MM.1S (cell line): ENCODE measurements around the gene SCAPER.

Experiments
- EZH2 ChIP-seq: fragments of 300-600 bp; sonication (generic); optimal IDR thresholded peaks from 2 replicates; pipeline ENCODE3; 2017; ENCODE audit warnings: low read depth, mild to moderate bottlenecking, antibody characterized with exemption, low read length, mixed read lengths
- EZH2phosphoT487 ChIP-seq: fragments of 300-600 bp; sonication (generic); IDR thresholded peaks from 2 replicates; pipeline ENCODE4 v1.6.1; 2018; ENCODE audit warnings: antibody characterized with exemption, low read length
- TF ChIP-seq, protein P1 (sequence below): fragments of 300-600 bp; sonication (generic); IDR thresholded peaks from 2 replicates; pipeline ENCODE4 v1.5.1; 2016; ENCODE audit warnings: antibody characterized with exemption, low read length, mixed read lengths

DNA sequence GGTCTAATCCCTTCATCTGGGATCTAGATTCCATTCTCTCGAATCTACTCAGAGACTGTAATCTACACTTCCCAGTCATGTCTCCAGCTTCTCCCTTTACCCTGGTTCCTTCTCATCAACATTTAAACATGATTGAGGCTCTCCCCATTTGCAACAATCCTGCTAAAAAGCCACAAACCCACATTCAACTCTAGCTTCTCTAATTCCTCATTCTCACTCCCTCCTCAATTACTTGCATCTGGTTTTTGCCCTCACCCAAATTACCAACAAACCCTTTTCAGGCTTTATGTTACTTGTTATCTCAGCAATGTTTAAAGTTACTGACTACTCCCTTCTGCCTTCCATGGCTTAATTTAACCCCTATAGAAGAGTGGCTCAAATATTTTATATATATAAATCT lies 605.4 kb downstream of the SCAPER start:
- no peak for TF ChIP-seq EZH2
- TF ChIP-seq, protein P1, sequence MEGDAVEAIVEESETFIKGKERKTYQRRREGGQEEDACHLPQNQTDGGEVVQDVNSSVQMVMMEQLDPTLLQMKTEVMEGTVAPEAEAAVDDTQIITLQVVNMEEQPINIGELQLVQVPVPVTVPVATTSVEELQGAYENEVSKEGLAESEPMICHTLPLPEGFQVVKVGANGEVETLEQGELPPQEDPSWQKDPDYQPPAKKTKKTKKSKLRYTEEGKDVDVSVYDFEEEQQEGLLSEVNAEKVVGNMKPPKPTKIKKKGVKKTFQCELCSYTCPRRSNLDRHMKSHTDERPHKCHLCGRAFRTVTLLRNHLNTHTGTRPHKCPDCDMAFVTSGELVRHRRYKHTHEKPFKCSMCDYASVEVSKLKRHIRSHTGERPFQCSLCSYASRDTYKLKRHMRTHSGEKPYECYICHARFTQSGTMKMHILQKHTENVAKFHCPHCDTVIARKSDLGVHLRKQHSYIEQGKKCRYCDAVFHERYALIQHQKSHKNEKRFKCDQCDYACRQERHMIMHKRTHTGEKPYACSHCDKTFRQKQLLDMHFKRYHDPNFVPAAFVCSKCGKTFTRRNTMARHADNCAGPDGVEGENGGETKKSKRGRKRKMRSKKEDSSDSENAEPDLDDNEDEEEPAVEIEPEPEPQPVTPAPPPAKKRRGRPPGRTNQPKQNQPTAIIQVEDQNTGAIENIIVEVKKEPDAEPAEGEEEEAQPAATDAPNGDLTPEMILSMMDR, result no peak
- no peak for TF ChIP-seq EZH2phosphoT487
